ENCODE measurements around the gene UBR4.

- no peak for TF ChIP-seq CTCF (optimal IDR thresholded peaks at IDR 0.05 in 1 of 3, IDR thresholded peaks at IDR 0.05 in 1 of 3, conservative IDR thresholded peaks at IDR 0.05 in 1 of 3; ENCODE audit: extremely low read depth in 1 of 3, insufficient read depth in 2 of 3, low read length in 3 of 3)
- no peak for TF ChIP-seq EZH2 (IDR thresholded peaks at IDR 0.05; ENCODE audit: low read length)
These were observed 4.2 kb downstream of the UBR4 start for GRCh38 chr1:19205845-19206244.

All from keratinocyte (primary cell).